ENCODE data around the gene AMBRA1.

- TF ChIP-seq, protein P1, sequence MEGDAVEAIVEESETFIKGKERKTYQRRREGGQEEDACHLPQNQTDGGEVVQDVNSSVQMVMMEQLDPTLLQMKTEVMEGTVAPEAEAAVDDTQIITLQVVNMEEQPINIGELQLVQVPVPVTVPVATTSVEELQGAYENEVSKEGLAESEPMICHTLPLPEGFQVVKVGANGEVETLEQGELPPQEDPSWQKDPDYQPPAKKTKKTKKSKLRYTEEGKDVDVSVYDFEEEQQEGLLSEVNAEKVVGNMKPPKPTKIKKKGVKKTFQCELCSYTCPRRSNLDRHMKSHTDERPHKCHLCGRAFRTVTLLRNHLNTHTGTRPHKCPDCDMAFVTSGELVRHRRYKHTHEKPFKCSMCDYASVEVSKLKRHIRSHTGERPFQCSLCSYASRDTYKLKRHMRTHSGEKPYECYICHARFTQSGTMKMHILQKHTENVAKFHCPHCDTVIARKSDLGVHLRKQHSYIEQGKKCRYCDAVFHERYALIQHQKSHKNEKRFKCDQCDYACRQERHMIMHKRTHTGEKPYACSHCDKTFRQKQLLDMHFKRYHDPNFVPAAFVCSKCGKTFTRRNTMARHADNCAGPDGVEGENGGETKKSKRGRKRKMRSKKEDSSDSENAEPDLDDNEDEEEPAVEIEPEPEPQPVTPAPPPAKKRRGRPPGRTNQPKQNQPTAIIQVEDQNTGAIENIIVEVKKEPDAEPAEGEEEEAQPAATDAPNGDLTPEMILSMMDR (conservative IDR thresholded peaks at IDR 0.05), result no peak
- TF ChIP-seq ZFX (IDR thresholded peaks at IDR 0.05), result no peak
These were observed 185.3 kb downstream of the AMBRA1 start for GRCh38 chr11:46408407-46408986.

Data from C4-2B (cell line).